ENCODE measurements around the gene CPPED1.

The CPPED1 gene

GRCh38 chr16:12744860-12745259 lies 58.8 kb downstream of the CPPED1 start:
- Histone ChIP-seq H3K4me1 (ENCODE audit: control insufficient read depth, insufficient read depth, low read length) (no peaks in the 10 kb centered on the region), H3K27me3 (ENCODE audit: control insufficient read depth, insufficient read depth, low read length) (no peaks in the 10 kb centered on the region), H3K36me3 (ENCODE audit: control insufficient read depth, insufficient read depth, low read length) (no peaks in the 10 kb centered on the region), H3K4me3 (ENCODE audit: low read length) (no peak overlapping the region), H3K9ac (ENCODE audit: low read length) (no peak overlapping the region), H3K9me3 (ENCODE audit: control insufficient read depth, low read length) (no peaks in the 10 kb centered on the region)

DNA sequence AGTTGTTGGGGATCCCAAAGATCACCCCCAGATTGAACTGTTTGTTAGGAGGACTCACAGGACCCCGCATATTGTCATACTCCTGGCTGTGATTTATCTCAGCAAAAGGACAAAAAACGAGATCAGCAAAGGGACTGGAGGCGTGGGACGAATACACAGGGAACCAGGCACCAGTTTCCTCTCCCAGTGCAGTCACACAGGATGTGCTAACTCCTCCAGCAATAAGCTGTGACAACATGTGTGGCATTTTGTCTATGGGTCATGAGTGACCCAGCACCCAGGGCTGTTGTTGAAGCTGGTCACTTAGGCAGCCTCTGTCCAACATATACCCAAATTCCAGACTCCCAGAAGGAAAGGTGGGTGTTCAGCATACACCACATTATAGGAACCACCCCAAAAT lies 60.9 kb downstream of the CPPED1 start:
- Histone ChIP-seq H3K9ac (ENCODE audit: low read length) (no peak overlapping the region), H3K27me3 (ENCODE audit: control insufficient read depth, insufficient read depth, low read length) (no peaks in the 10 kb centered on the region), H3K36me3 (ENCODE audit: control insufficient read depth, insufficient read depth, low read length) (no peaks in the 10 kb centered on the region), H3K9me3 (ENCODE audit: control insufficient read depth, low read length) (no peaks in the 10 kb centered on the region), H3K4me3 (ENCODE audit: low read length) (no peak overlapping the region), H3K4me1 (ENCODE audit: control insufficient read depth, insufficient read depth, low read length) (no peaks in the 10 kb centered on the region)

GRCh38 chr16:12740986-12741610 lies 62.6 kb downstream of the CPPED1 start:
- Histone ChIP-seq H3K4me3 (ENCODE audit: low read length) (no peak overlapping the region), H3K9ac (ENCODE audit: low read length) (no peak overlapping the region), H3K4me1 (ENCODE audit: control insufficient read depth, insufficient read depth, low read length) (no peaks in the 10 kb centered on the region), H3K9me3 (ENCODE audit: control insufficient read depth, low read length) (no peaks in the 10 kb centered on the region), H3K27me3 (ENCODE audit: control insufficient read depth, insufficient read depth, low read length) (no peaks in the 10 kb centered on the region), H3K36me3 (ENCODE audit: control insufficient read depth, insufficient read depth, low read length) (no peaks in the 10 kb centered on the region)

- H3K27me3 ChIP-seq (ENCODE audit: control insufficient read depth, insufficient read depth, low read length): no peaks in the 10 kb centered on the region
- H3K9me3 ChIP-seq (ENCODE audit: control insufficient read depth, low read length): no peaks in the 10 kb centered on the region
- H3K9ac ChIP-seq (ENCODE audit: low read length): no peak overlapping the region
- H3K4me1 ChIP-seq (ENCODE audit: control insufficient read depth, insufficient read depth, low read length): no peaks in the 10 kb centered on the region
- no peaks in the 10 kb centered on the region for H3K36me3 ChIP-seq (ENCODE audit: control insufficient read depth, insufficient read depth, low read length)
- no peak overlapping the region for H3K4me3 ChIP-seq (ENCODE audit: low read length)
Observed at GRCh38 chr16:12739738-12740137, 63.9 kb downstream of the CPPED1 start.

DNA sequence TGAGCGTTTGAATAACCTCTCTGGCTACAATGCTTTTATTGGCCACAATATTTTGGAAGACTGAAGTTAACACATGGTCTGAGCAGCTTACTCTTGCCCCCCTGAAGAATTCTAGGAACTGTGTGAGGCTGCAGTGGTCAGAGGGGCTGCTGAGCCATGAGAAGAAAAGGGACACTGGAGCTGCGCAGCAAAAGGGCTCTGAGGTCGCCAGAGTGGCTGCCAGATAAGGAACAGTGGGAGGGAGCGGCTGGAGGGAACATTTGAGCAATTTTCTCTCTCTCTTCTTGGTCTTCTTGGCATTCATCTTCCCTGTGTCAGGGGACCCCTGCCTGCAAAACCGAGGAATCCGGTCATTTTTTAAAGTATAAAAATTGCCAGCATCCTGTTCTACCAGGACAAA lies 66.1 kb downstream of the CPPED1 start:
- Histone ChIP-seq H3K4me3 (ENCODE audit: low read length) (no peak overlapping the region), H3K36me3 (ENCODE audit: control insufficient read depth, insufficient read depth, low read length) (no peaks in the 10 kb centered on the region), H3K9me3 (ENCODE audit: control insufficient read depth, low read length) (no peaks in the 10 kb centered on the region), H3K4me1 (ENCODE audit: control insufficient read depth, insufficient read depth, low read length) (no peaks in the 10 kb centered on the region), H3K9ac (ENCODE audit: low read length) (no peak overlapping the region), H3K27me3 (ENCODE audit: control insufficient read depth, insufficient read depth, low read length) (no peaks in the 10 kb centered on the region)

- no peaks in the 10 kb centered on the region for H3K4me1 ChIP-seq (ENCODE audit: control insufficient read depth, insufficient read depth, low read length)
- H3K4me3 ChIP-seq (ENCODE audit: low read length): no peak overlapping the region
- no peak overlapping the region for H3K9ac ChIP-seq (ENCODE audit: low read length)
- no peaks in the 10 kb centered on the region for H3K9me3 ChIP-seq (ENCODE audit: control insufficient read depth, low read length)
- no peaks in the 10 kb centered on the region for H3K36me3 ChIP-seq (ENCODE audit: control insufficient read depth, insufficient read depth, low read length)
- no peaks in the 10 kb centered on the region for H3K27me3 ChIP-seq (ENCODE audit: control insufficient read depth, insufficient read depth, low read length)
Observed at GRCh38 chr16:12735805-12736204, 67.9 kb downstream of the CPPED1 start.

- Histone ChIP-seq H3K4me1 (ENCODE audit: control insufficient read depth, insufficient read depth, low read length) (no peaks in the 10 kb centered on the region), H3K4me3 (ENCODE audit: low read length) (no peak overlapping the region), H3K9ac (ENCODE audit: low read length) (no peak overlapping the region), H3K36me3 (ENCODE audit: control insufficient read depth, insufficient read depth, low read length) (no peaks in the 10 kb centered on the region), H3K27me3 (ENCODE audit: control insufficient read depth, insufficient read depth, low read length) (no peaks in the 10 kb centered on the region), H3K9me3 (ENCODE audit: control insufficient read depth, low read length) (no peaks in the 10 kb centered on the region)
Observed at GRCh38 chr16:12732600-12732999, 71.1 kb downstream of the CPPED1 start.

DNA sequence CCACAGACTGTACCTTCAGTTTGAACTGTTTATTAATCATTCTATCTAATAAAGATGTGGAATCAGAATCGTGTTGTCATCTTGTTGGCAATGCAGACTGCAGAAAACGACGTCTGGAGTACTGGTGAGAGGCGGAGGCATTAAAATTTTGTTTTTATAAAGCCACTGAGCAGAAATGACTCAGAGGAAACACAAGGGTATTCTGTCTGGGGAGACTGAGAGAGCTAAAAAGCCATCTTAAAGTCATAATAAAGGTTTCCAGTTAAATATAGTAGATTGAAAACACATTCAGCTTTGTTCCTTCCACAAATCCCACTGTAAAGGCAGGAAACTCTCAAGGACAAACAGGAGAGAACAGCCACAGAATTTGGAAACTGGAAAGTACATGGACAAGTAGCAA lies 74.2 kb downstream of the CPPED1 start:
- Histone ChIP-seq H3K9me3 (ENCODE audit: control insufficient read depth, low read length) (no peaks in the 10 kb centered on the region), H3K36me3 (ENCODE audit: control insufficient read depth, insufficient read depth, low read length) (no peaks in the 10 kb centered on the region), H3K4me3 (ENCODE audit: low read length) (no peak overlapping the region), H3K9ac (ENCODE audit: low read length) (no peak overlapping the region), H3K27me3 (ENCODE audit: control insufficient read depth, insufficient read depth, low read length) (no peaks in the 10 kb centered on the region), H3K4me1 (ENCODE audit: control insufficient read depth, insufficient read depth, low read length) (no peaks in the 10 kb centered on the region)

GRCh38 chr16:12728469-12728868 lies 75.2 kb downstream of the CPPED1 start:
- Histone ChIP-seq H3K9ac (ENCODE audit: low read length) (no peak overlapping the region), H3K27me3 (ENCODE audit: control insufficient read depth, insufficient read depth, low read length) (no peaks in the 10 kb centered on the region), H3K4me1 (ENCODE audit: control insufficient read depth, insufficient read depth, low read length) (no peaks in the 10 kb centered on the region), H3K4me3 (ENCODE audit: low read length) (no peak overlapping the region), H3K9me3 (ENCODE audit: control insufficient read depth, low read length) (no peaks in the 10 kb centered on the region), H3K36me3 (ENCODE audit: control insufficient read depth, insufficient read depth, low read length) (no peaks in the 10 kb centered on the region)

DNA sequence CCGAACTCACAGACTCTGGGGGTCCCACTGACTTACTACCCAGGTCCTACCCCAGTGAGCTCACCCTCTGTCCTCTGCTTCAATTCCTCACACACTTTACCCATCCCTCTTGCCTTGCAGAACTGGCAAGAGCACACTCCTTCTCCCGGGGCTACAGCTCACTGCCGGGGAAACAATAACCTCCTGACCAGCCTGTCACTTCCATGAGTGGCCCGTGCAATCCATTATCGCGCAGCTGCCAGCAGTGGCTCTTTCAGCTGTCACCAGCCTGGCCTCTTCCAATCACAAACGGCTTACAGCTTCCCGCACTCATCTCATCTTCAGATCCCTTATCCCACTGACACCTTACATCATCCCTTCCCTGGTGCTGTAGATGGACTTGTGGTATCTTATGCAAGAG lies 79.5 kb downstream of the CPPED1 start:
- no peaks in the 10 kb centered on the region for H3K27me3 ChIP-seq (ENCODE audit: control insufficient read depth, insufficient read depth, low read length)
- no peaks in the 10 kb centered on the region for H3K4me1 ChIP-seq (ENCODE audit: control insufficient read depth, insufficient read depth, low read length)
- H3K9me3 ChIP-seq (ENCODE audit: control insufficient read depth, low read length): no peaks in the 10 kb centered on the region
- no peaks in the 10 kb centered on the region for H3K36me3 ChIP-seq (ENCODE audit: control insufficient read depth, insufficient read depth, low read length)
- H3K9ac ChIP-seq (ENCODE audit: low read length): no peak overlapping the region
- H3K4me3 ChIP-seq (ENCODE audit: low read length): no peak overlapping the region

GRCh38 chr16:12723681-12724080 lies 80.0 kb downstream of the CPPED1 start:
- no peaks in the 10 kb centered on the region for H3K4me1 ChIP-seq (ENCODE audit: control insufficient read depth, insufficient read depth, low read length)
- H3K9ac ChIP-seq (ENCODE audit: low read length): no peak overlapping the region
- no peak overlapping the region for H3K4me3 ChIP-seq (ENCODE audit: low read length)
- no peaks in the 10 kb centered on the region for H3K36me3 ChIP-seq (ENCODE audit: control insufficient read depth, insufficient read depth, low read length)
- H3K9me3 ChIP-seq (ENCODE audit: control insufficient read depth, low read length): no peaks in the 10 kb centered on the region
- no peaks in the 10 kb centered on the region for H3K27me3 ChIP-seq (ENCODE audit: control insufficient read depth, insufficient read depth, low read length)

DNA sequence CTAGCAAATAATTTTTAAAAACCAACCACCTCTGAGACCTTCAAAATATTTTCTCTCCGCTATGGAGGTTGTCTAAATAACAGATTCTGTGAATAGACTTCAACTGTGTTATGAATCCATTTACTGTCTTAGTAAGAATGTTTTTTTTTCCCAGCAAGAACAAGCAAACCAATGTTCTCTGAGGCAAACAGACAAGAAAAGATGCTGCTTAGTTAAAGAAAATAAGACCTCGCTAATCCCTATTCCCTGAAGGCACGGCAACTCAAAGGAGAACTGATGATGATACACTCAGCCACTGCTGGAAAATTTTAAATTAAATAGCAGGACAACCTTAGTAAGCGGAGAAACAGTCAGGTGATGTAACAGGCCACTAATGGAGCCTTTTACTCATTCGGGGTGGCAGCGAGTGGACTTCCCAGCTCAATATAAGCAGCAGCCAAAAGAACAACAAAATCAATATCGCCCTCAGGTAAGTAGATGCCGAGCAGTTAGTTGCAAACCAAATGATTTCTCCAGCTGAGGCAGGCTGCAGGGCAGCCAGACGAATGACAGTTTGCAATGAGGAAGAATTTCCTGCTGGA lies 81.8 kb downstream of the CPPED1 start:
- Histone ChIP-seq H3K27me3 (ENCODE audit: control insufficient read depth, insufficient read depth, low read length) (no peaks in the 10 kb centered on the region), H3K9me3 (ENCODE audit: control insufficient read depth, low read length) (no peaks in the 10 kb centered on the region), H3K4me1 (ENCODE audit: control insufficient read depth, insufficient read depth, low read length) (no peaks in the 10 kb centered on the region), H3K36me3 (ENCODE audit: control insufficient read depth, insufficient read depth, low read length) (no peaks in the 10 kb centered on the region), H3K4me3 (ENCODE audit: low read length) (no peak overlapping the region), H3K9ac (ENCODE audit: low read length) (no peak overlapping the region)

- no peaks in the 10 kb centered on the region for H3K27me3 ChIP-seq (ENCODE audit: control insufficient read depth, insufficient read depth, low read length)
- no peaks in the 10 kb centered on the region for H3K9me3 ChIP-seq (ENCODE audit: control insufficient read depth, low read length)
- H3K4me3 ChIP-seq (ENCODE audit: low read length): no peak overlapping the region
Observed at GRCh38 chr16:12719972-12720371, 83.7 kb downstream of the CPPED1 start.

More at GRCh38 chr16:12719972-12720371, 83.7 kb downstream of the CPPED1 start:
- no peak overlapping the region for H3K9ac ChIP-seq (ENCODE audit: low read length)
- H3K4me1 ChIP-seq (ENCODE audit: control insufficient read depth, insufficient read depth, low read length): no peaks in the 10 kb centered on the region
- no peaks in the 10 kb centered on the region for H3K36me3 ChIP-seq (ENCODE audit: control insufficient read depth, insufficient read depth, low read length)
